ENCODE results near the gene HSP90AB1.

HSP90AB1 gene

DNA sequence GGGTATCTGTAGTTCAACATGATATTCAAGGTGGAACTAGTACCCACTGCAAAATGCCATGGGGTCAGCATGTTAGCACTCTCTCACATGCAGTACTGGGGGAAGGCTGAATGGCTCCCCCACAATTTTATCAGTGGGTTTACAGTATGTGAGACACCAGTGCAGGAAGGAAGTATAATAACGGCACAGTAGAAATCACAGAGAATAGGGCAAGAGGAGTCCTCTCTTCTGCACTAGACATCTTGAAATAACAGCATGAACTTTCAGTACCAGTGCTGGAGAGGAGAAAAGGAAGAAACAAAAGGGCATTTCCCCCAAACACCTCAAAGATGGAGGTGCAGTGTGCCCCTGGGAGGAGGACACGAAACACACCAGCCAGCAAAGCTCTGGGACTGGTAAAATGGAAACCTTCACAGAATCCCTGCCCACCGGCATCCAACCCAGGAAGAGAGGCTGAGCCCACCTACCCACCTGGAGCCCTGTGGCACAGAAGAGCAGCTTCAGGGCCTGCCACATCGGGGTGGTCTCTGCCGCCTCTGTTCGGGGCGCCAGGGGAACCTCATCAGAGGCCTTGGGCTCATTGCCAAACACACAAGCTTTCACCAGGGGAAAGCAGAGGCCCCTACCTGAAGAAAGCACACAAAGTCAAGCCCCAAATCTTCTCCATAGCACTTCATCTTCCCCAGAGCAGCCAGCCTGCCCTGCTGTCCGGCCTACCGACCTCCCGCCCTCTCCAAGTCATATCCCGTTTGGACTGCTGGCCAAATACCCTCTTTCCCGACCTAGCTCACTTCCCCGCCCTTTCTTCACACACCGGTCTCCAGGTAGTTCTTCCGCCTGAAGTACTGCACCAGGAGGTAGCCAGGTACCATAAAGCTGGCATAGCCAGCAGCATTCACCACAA lies 9.2 kb downstream of the HSP90AB1 start:
- no peak for DNase-seq (ENCODE audit: low spot score)

DNA sequence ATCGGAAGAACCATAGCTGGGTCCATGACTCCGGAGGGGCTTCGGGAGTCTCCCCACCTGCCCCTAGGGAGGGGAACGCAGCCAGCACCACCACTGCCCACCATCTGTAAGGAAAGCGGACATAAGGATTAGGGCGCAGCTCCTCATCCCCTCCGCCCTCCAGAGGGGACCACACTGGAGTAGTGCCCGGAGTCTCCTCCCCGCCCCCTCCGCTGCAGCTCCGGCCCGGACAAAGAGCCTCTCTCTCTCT lies 9.8 kb downstream of the HSP90AB1 start:
- DNase-seq (ENCODE audit: low spot score) = no peak

- DNase-seq (ENCODE audit: low spot score) = peak; percentile 88
These were observed 10.3 kb downstream of the HSP90AB1 start, which contains the start of gene SLC35B2 for GRCh38 chr6:44257025-44257752. TSS of gene SLC35B2 (minus strand) at chr6:44257528. CDS start at chr6:44257410, 118 bp downstream.

DNA sequence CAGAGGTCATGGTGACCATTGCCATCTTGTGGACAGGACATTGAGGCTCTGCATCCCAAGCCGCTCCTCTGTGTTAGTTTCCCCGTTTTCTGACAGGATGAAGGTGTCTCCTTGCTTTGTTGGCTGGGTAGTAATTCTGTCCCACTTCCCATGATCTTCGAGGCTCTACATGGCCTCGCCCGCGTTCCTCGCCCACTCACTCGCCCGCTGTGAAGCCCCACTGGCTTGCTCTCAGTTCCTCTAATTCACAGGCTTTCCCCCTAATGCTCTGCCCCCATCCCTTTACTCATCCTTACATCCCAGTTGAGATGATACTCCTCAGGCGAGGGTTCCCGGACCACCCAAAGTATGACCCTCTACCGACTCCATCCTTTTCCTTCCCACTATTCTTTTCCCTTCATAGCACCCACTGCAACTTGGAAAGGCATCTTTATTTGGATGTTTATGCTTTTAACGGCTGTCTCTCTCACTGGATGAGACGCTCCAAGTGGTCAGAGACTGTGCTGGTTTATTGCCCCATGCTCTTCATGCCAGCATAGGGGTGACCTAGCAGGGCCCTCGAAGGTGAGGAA lies 10.9 kb downstream of the HSP90AB1 start:
- no peak for DNase-seq (ENCODE audit: low spot score)

- DNase-seq (ENCODE audit: low spot score) = no peak
These were observed 11.5 kb downstream of the HSP90AB1 start for GRCh38 chr6:44258325-44258863.

- no peak for DNase-seq (ENCODE audit: low spot score)
These were observed 12.0 kb downstream of the HSP90AB1 start for GRCh38 chr6:44258921-44259320.

DNA sequence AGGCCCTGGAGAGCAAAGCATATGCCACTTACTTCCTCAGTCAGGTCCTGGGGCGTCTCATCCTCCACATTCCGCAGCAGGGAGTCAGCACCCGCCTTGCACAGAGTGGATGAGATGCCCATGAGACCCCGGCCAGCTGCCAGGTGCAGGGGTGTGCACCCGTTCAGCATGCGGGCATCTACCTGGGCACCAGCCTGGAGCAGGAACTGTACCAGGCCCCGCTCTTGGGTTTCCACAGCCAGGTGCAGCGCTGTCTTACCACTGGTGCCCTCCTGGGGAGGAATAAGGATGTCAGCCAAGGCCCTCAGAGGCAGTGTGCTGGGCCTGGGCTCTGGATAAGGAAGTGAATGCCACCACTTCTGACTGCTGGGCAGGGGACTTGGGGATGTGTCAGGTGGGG lies 13.1 kb downstream of the HSP90AB1 start:
- DNase-seq (ENCODE audit: low spot score) = no peak

DNA sequence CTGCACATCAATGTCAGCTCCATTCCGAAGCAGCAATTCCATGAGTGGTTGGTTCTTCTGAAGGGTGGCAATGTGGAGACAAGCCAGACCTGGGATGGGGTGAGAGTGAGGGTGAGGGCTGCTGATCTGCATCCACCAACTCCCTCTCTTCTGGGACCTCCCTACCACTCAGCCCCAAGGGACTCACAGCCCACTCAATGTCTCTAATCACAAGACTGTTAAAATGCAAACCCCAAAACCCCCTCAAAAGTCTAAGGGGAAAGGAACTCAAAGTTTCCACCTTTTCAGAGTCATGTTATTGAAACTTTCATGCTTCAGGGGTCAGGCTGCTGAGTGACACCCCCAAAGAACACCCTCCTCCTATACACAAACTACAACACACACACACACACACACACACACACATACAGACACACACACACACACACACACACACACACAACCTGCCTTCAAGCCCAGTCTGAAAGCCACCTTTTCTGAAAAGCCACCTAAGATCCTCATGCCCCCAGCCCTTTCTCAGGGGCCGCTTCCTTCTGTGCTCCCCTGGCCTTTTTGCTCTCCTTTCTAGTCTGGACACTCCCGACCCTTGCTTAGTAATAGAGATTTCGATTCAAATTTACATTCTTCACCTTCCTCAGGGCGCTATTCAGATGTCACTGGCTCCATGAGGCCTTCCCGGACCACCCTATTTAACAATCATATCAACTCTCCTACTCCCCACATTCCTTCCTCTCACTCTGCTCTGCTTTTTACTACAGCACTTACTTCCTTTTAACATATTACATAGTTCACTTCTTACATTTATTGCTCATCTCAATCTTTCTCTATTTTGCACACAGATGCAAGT lies 13.8 kb downstream of the HSP90AB1 start:
- no peak for DNase-seq (ENCODE audit: low spot score)

- no peak for DNase-seq (ENCODE audit: low spot score)
These were observed 14.7 kb downstream of the HSP90AB1 start for GRCh38 chr6:44261581-44261980.

- DNase-seq (ENCODE audit: low spot score) = no peak
These were observed 15.8 kb downstream of the HSP90AB1 start for GRCh38 chr6:44262467-44263353.

DNA sequence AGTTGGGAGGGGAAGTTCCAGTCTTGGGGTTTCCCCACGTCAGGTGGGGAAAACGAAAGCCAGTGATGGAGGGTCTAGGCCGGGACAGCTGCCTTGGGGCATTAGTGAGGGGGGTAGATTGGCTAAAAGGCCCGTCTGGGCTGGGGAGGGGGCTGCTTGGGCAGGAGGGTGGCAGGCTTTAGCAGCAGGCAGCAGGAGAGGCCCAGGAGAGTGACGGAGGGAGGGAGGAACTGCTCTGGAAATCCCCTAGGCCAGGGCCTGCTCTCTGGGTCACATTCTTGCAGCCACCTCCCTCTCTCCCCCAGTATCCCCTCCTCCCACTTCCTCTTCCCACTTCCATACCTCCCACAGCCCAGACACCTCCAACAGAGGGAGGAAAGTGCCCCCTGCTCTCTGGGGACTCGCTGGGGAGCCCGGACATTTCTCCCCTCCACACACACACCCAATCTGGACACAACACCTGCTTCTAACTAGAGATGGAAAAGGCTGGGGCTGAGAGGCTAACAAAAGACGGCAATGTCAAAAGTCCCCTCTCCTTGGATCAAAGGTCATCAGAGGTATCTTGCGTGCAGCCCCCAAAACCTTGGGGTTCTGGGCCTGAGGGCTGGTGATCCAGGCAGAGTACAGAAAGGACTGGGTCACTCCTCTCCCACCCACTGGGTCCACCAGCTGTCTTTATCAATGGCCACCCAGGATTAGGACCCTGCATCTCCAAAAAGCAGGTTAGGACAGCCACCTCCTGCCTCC lies 16.6 kb downstream of the HSP90AB1 start:
- no peak for DNase-seq (ENCODE audit: low spot score)

GRCh38 chr6:44264154-44265006 lies 17.5 kb downstream of the HSP90AB1 start:
- no peak for DNase-seq (ENCODE audit: low spot score)

GRCh38 chr6:44265007-44265721 lies 18.3 kb downstream of the HSP90AB1 start, which contains the start of gene NFKBIE:
TSS of gene NFKBIE (minus strand) at chr6:44265551. CDS start at chr6:44265346, 205 bp downstream.
- DNase-seq (ENCODE audit: low spot score) = peak; percentile 96

DNA sequence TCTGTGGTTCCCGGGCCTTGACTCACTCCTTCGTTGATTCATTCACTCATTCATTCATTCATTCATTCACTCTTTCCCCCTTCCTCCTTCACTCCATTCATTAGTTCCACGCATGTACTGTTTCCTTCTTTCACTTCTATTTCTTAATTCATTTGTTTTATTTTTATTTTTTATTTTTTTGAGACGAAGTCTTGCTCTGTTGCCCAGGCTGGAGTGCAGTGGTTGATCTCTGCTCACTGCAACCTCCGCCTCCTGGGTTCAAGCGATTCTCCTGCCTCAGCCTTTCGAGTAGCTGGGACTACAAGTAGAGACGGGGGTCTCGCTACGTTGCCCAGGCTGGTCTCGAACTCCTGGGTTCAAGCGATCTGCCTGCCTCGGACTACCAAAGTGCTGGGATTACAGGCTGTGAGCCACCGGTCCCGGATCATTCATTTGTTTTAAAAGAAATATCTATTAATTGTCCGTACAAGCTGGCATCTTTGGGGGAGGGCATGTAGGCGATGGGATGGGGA lies 18.9 kb downstream of the HSP90AB1 start:
- no peak for DNase-seq (ENCODE audit: low spot score)

DNA sequence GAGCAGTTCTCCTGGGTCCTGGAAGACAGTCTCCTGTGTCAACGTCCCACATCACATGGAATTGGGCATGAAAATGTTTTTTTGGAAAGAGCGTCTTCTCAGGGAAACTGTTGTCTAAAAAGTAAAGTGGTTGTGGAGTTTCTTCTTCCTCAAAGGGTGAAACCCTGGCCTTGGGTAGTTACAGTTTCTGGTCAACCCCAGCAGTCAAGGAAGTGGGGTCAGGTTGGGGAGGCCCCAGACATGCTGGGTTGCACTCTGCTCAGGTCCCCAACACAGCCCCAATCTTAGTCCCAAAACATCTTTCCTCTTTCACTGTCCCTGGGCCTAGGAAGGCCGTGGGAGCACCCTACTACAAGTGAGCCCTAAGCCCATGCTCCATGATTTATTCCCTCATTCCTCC lies 19.4 kb downstream of the HSP90AB1 start:
- DNase-seq (ENCODE audit: low spot score) = no peak

DNA sequence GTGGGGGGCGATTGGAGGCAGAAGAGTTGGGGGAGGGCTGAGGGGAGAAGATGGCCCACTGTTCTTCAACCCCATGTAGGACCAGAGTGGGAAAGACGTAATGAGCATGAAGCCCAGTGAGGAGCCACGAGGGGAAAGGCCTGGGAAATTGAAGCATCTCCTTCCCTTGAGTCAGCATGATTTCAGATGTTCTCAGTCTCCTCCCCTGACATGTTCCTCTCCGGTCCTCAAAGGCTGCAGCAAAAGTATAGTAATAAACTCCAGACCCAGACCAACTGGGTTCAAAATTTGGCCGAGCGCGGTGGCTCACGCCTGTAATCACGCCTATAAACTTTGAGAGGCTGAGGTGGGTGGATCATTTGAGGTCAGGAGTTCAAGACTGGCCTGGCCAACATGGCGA lies 20.4 kb downstream of the HSP90AB1 start:
- no peak for DNase-seq (ENCODE audit: low spot score)

DNA sequence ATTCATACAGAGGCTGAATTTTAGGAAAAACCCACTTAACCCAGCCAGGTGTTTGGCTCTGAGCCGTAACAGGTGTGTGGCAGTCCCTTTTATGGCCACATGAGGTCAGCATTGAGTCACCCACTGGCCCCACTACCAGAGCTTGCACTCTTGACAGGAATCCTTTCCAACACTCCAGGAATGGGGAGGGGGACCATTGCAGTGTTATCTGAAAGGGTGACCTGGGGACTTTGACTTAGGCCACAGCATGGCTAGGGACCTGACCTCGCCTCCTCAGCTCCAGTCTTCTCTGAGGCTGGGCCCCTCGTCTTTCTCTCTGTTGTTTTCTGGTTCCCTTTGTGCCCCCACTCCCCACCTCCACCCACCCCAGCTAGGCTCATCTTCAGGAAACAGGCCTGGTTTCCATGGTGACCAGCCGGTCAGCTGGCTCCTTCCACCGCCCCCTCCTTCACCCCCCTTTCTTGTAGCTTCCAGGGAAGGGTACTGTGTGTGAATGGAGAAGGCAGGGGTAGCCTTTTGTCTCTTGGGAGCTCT lies 21.3 kb downstream of the HSP90AB1 start:
- DNase-seq (ENCODE audit: low spot score) = peak; percentile 78
